ENCODE data around the gene COPS9.

COPS9 gene

DNA sequence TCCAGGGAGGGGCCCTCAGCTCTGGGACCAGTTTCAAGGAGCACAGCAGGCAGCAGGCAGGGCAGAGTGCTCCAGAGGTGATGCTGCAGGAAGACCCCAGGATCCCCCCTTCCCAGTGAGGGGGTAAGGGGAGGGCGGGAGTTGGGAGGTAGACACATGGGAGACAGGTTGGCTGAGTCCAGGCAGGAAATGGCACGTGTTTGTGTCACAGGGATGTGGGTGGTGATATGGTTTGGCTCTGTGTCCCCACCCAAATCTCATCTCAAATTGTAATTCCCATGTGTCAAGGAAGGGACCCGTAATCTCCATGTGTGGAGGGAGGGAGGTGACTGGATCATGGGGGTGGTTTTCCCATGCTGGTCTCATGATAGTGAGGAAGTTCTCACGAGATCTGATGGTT lies 29.6 kb upstream of the COPS9 start:
- DNase-seq, result no peak

DNA sequence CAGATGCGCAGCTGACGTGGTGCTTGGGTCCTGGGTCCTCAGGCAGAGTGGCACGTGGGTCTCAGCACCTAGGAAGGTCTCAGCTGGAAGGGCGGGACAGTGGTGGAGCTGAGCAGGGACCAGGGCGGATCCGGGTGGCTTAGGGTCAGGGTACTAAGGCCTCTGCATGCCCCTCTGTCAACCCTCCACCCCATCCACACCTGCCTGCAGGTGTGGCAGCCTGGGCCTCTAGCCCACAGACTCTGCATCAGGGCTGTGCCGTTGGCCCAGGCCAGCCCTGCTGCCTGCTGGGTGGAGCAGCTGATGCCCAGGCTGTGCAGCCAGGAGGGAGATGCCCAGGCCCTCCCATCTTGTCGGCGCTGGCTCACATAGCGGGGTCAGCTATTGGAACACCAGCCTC lies 28.9 kb upstream of the COPS9 start:
- no peak for DNase-seq

DNA sequence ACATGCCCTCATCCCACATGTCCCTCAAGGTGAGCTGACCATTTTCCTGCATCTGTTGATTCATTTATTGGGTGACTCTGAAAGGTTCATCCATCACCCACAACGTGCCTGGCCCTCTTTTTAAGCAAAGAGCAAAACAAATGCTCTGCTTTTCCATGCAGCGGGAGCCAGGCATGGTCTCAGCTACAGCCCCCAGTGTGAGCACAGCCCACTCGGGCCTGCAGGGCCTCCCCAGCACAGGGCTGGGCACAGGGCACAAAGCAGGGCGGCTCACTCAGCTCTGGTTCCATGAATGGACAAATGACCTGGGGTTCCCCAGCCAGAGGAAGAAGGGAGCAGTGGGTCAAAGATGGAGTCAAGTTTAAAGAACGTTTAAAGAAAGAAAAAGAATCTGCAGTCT lies 28.5 kb upstream of the COPS9 start:
- DNase-seq, result no peak

DNA sequence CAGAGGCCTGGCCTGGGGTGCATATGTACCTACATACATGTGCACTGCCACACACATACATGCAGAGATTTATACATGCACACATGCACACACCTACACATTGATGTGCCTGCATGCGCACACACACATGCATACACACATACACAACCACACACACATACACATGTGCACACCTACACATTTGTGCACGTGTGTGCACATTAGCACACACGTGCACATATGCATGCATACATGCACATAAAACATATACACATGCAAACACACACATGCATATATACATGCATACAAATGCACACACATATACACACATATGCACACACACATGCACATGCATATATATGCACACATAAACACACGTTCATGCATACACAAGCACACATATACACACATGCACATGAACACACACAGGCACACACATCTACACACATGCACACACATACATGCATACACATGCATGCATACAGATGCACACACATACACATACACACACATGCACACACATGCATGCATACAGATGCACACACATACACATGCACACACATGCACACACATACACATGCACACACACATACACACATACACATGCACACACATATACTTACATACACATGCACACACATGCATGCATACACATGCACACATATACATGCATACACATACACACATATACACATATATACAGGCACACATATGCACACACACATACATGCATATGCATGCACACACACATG lies 27.9 kb upstream of the COPS9 start:
- DNase-seq, result no peak

DNA sequence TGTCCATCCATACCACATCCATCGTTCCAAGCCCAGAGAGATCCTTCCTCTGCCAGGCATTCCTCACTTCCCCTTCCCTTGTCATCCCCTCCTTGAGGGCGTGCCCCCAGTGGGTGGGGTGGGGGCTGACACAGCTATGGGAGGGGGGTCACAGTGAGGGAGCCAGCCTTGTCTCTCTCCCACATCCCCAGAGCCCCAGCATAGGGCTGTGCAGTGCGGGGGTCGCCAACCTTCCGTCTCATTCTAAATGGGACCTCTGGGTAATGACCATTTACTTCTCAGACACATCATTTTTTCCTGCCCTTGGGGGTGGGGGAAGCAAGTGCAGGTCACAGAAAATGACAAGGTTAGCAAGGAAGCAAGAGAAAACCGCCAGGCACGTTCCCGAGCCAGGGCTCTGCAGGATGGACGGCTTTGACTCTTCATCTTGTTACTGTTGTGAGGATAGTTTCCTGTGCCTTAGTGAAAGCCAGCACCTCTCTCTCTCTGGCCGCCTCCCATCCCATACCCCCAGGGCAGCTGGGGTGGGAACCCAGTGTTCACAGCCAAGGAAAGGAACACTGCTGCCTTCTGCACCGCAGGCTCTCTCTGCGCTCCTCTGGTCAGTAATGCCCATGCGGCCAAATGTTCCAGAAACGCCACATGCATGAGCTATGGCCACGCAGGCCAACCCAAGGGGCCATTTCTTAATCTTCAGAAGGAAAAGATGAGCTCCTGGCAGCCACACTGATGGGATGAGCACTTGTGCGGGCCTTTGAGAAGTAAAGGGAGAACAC lies 27.0 kb upstream of the COPS9 start:
- no peak for DNase-seq

DNA sequence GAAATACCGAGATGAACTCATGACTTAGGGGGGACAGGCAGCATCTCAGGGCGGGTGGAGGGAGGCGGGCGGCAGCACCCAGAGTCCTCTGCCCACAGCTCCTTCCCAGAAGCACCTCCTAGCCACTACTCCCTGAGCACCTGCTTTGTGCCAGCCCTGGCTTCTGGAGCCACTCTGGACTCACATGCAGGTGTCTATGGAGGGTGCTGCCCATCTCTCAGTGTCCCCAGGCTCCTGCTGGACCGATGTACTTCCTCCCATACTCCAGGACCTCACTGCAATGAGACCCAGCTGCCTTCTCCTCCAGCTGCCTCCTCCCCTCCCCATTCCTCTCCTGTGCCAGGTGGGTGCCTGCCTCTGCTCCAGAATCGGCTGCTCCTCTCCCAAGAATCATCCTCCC lies 26.4 kb upstream of the COPS9 start:
- no peak for DNase-seq

DNA sequence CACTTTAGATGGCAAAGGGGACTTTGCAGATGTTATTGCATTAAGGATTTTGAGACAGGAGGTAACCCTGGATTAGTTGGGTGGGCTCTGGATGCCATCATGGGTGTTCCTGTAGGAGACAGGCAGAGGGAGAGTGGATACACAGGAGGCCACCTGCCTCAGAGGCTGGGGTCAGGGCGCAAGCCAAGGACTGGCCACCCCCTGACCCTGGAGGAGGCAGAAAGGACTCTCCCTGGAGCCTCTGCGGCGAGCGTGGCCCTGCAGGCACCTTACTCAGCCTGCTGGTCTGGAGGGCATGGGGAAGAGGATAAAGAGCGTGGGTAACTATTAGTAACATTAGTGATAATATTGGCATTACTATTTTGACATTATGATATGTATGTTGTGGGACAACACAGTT lies 25.9 kb upstream of the COPS9 start:
- no peak for DNase-seq

DNA sequence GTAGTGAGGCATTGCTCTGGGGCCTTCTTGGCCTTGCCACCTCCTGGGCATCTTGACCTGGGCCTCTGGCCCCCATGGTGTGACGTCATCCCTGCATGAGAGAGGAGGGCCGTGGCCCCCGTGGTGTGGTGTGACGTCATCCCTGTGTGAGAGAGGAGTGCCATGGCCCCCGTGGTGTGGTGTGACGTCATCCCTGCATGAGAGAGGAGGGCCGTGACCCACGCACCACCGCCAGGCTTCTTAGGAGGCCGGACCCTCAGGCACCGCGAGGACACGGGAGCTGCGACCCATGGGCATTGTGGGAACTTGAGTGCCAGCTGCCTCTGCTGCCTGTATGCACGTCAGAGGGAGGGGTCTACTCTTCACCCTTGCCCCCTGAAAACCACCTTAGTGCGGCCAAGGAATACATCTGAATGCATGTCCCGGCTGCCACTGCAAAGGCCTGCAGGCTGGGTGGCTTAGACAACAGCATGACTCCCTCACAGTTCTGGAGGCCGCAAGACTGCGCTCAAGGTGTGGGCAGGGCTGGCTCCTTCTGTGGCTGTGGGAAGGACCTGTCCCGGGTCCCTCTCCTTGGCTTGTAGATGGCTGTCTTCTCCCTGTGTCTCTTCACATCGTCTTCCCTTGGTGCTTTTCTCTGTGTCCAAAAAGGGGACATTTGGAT lies 25.1 kb upstream of the COPS9 start:
- DNase-seq, result no peak

DNA sequence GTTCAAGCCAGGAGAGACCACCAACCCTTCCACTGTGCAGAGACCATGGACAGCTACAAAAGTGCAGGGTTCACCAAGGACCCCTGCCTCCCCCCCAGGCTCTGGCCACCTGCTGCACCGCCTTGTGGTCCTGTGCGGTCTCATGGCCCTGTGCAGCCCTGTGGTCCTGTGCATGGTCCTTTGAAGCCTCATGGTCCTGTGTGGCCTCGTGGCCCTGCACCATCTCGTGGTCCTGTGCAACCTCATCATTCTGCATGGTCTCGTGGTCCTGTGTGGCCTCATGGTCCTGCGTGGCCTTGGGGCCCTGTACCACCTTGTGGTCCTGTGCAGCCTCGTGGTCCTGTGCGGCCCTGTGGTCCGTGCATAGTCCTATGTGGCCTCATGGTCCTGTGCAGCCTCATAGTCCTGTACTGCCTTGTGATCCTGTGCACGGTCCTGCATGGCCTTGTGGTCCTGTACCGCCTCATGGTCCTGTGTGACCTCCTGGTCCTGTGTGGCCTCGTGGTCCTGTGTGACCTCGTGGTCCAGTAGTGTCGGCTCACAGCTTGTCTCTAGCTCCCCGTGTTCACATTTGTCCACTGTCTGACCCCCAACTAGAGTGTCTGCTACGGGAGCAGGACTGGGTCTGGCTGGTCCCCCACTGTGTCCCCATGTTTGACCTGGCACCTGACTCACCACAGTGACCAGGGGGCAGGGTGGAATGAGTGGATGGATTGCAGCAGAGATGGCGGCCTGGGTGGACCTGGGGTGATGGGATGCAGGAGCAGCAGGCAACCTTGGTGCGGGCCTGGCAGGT lies 24.4 kb upstream of the COPS9 start:
- DNase-seq, result no peak

DNA sequence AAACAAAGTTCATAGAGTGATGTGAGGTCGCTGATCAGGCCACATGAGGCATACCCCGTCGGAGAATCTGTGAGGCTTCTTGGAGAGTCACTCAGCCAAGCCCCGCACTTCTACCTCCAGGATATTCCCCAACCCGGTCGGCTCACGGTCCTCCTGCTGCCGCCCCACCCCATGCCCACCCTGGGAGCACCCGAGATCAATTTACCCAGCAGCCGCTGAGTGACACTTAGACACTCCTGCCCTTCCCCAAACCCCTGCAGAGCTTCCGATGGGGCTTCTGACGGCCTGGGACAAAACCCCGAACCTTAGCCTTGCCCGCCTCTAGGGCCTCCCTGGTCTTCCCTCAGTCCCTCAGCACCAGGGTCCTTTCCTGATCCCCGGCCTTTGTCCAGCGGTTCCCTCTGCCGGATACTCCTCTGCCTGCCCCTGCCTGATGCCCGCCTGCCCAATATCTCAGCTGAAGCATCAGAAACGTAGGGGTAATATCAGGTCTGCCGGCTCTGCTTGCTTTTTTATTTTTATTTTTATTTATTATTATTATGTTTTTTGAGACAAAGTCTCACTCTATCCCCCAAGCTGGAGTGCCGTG lies 23.2 kb upstream of the COPS9 start:
- no peak for DNase-seq

DNA sequence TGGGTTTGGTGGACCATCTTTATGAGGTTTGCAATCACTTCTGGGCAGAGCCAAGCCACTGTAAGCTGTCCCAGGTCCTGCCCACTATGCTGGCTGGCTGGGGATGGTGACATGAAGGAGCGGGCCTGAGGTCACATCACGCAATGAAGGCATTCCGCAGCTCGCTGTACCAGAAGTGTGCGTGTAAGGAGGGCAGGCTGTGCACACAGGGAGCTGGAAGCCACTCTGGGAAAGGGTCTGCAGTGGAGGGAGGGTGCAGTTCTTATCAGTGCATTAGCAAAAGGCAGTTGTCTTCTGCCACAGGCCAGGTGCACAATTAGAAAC lies 21.0 kb upstream of the COPS9 start:
- no peak for DNase-seq

DNA sequence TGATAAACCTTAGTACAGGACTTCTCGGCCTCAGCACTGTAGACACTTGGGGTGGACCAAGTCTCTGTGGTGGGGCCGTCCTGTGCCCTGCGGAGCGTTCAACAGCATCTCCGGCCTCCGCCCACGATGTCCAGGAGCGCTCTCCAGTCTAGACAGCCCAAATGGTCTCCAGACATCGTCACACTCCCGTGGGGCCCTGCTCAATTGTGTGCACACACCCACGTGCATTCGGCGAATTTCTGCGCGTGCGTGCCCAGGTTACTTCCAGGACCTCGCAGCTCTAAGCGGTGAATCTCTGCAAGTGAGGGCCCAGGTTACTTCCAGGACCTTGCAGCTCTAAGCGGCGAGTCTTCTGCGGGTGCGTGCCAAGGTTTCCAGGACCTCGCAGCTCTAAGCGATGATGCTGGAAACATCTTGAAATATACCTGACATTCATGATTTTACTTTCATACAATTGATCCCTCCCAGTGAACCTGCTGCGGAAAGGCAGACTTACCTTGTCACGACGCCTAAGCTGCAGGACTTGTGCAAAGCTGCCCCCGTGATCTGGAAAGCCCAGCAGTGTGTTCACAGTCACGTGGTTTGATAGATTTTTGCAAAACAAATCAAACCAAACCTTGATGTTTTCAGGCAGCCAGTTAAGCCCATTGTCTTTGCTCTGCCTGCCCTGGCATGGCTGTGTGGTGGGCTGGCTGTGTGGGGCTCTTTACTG lies 20.5 kb upstream of the COPS9 start:
- DNase-seq, result no peak

DNA sequence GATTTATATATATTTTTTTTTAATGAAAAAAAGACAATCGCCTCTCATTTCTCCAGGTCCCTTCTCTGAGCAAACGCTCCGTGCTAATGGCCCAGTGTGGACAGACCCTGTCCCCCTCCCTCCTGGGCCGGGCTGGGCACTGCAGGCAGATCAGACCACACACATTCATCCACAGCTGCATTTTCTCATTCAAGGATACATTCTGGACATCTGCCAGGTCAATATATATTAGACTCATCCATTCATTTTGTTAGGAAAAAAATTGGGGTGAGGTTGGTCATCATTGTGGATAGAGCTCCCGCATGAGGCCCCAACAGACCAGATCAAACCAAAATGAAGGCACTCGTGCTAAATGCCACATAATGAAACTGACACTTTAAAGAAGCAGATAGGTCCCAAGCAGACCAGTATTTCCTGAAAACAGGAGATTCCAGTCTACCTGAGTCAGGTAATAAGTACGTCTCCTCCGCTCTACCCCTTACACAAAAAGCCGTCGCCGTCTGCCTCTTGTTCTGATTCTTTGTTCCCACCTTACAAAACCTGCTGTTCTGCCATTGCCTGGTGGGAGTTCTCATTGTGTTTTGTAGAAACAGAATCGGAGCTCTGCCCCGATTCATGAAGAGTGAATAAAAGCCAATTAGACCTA lies 19.8 kb upstream of the COPS9 start:
- DNase-seq, result no peak

DNA sequence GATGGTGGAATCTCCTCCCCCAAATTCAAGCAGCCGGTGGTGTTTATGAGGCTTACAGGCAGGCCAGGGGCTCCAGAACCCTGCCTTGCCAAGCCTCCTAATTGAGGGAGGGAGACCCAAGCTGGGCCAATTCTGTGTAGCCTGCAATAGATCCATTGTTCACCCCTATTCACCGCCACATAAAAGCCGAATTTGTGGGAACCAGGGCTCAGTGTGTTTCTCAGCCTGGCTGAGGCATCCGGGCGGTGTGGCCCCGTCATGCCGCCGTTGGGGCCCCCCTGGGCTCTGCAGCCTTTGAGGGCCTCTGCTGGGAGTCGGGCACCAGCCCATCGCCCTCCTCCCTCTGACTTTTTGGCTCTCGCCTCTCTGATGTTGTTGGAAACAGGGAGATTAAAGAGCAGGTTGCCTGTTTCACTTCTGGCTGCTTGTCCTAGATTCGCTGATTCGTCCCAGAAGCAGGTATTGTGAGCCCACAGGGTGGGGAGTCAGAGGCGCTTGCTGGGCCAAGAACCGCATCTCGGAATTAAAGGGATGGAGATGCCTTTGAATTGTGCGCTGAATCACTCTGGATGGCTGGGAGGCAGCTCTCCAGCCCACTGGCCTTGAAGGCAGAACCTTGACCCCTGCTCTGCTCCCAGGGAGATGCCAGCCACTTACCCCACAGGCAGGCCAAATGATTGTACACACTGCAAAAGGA lies 19.1 kb upstream of the COPS9 start:
- DNase-seq, result no peak

DNA sequence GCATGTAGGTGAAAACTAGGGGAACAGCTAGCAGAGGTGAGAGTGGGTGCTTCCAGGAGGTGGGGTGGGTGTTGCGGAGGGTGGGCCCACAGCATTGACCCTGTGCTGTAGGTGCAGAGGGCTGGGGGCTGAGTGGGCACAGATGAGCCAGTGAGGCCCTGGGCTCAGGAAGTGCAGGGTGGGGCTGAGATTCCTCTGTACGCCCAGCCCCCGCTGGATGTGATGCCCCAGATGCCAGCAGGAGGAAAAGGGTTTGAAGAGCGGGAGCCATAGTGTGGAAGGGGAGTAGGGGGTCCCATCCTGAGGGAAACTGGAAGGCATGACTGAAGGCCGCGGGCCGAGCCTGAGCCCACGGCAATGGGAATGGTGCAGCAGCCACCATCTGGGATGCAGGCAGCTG lies 18.5 kb upstream of the COPS9 start:
- DNase-seq, result no peak

DNA sequence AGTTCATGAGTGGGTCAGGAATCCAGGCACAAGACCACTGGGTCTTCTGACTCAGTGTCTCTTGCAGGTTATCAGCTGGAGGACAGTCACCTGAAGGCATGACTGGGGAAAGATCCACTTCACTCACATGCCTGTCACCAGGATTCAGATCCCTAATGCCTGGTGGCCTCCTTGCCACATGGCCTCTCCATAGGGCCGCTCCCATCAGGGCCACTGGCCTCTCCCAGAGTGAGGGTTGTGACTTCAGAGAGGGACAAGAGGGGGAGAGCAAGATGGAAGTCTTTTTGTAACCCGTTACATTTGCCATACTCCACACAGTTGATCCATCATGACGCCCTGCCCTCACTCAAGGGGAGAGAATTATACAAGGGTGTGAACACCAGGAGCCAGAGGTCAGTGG lies 17.3 kb upstream of the COPS9 start:
- DNase-seq, result no peak

DNA sequence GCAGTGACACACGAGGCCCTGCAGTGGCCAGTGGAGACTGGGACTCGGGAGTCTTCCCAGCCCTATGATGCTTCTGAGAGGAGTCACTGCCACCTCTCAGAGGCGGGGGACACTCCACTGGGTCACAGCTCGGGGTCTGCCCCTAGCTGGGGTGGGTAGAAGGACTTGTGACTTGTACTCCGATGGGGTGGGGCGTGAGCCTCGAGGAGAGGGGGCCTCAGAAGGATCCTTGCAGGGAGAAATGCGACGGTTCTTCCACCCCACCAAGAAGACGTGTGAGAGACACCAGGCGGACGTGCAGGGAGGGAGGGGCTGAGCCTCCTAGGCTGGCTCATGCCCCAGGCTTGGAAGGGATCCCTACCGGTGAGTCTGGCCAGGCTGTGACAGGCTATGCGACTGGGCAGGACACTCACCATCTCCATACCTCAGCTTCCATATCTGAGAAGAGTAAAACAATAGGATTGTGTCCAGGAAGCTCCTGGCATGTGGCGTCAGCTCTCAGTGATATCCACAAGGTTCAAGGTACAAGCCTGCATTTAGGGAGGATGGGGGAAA lies 15.4 kb upstream of the COPS9 start:
- no peak for DNase-seq

DNA sequence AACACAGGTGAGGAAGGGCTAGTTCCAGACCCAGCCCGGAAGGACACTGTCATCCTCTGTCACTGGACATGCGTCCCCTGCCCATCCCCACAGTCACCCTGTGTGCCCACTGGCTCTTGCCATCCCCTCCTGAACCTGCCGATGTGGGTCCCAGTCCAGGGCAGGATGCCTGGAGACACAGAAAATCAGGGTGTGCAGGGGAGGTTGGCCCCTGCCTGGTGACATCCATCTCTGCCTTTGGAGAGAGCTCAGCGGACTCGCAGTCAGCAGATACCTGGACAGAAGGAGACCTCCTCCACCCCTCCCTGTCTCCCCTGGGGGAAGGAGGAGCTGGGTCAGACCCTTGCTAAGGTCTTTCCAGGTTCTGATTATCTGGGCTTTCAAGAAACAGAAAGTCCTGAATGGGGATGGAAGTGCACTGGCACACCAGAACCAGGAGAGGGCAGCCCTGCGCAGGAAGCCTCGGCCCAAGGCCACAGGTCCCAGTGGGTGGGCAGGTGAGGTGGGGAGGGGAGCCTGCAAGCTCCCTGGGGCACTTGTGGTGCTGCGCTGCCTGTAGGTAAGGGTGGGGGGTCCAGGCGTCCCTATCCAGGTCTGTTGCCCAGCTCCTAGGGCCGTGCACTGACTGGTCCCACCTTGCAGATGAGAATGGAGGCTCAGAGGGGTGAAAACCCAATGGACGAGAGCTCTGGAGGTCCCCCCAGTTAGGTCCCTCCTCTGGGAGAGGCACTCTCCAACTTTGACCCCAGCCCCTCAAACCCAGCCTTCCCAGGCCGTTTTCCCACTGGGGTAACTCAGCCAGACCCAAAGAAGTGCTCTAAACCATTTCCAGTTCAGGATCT lies 14.1 kb upstream of the COPS9 start:
- peak; percentile 34 for DNase-seq

DNA sequence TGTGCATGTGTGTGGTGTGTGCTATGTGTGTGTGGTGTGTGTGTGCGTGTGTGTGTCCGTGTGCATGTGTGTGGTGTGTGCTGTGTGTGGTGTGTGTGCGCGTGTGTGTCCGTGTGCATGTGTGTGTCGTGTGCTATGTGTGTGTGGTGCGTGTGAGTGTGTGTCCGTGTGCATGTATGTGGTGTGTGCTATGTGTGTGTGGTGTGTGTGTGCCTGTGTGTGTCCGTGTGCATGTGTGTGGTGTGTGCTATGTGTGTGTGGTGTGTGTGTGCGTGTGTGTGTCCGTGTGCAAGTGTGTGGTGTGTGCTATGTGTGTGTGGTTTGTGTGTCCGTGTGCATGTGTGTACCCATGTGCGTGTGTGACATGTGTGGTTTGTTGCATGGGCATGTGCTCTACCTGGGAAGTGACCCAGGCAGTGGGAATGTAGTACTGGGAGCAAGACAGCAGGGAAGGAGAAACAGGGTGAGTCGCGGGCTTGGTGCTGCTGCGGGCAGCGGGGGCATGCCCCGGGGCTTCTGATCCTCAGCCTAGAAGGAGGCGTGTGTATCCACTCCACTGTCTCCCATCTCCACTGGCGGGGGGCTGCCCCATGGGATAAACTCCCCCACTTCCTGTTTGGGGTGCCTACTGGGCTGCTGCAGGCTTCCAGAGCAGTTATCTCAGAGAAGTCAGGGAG lies 11.9 kb upstream of the COPS9 start:
- DNase-seq, result no peak

Measured in stimulated activated CD4-positive, alpha-beta T cell treated with anti-CD3 and anti-CD28 coated beads, Interleukin-4, amount 100 ng/mL, for 24 hours (primary cell).